Fibroblast of skin of abdomen (primary cell): ENCODE measurements around the gene NUSAP1.
"Not testable (repeated sequence)": the region's sequence is repeated elsewhere in the genome, so short reads cannot be mapped to it uniquely, and the experiment has no call there.

Experiments used
- DNase-seq: peaks from one replicate; pipeline ENCODE4 v3.0.0-alpha.2; 2013

NUSAP1 gene

DNA sequence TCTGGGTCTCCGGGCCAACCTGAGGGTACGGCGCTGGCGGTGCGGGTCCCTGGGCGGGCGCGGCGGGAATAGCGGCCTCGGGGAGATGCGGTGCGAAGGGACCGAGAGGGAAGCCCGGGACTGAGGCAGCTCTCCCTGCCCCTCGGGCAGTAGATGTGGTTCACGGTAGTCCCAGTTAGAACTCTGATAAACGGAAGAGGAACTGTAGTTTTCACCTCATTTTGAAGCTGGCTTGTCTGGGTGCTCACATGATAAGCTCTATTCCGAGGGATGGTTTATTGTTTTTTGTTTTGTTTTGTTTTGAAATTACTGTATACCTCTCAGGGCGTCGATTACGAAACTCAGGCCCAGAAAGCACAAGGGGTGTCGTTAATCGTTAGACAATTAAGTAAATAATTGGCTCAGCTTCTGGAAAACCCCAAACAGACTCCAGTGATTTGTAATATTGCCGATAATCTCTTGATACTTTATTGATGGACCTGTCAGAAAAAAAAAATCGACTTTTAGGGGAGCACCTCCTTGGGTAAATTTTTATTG, 413 bp downstream of the NUSAP1 start:
- DNase-seq, result no peak

DNA sequence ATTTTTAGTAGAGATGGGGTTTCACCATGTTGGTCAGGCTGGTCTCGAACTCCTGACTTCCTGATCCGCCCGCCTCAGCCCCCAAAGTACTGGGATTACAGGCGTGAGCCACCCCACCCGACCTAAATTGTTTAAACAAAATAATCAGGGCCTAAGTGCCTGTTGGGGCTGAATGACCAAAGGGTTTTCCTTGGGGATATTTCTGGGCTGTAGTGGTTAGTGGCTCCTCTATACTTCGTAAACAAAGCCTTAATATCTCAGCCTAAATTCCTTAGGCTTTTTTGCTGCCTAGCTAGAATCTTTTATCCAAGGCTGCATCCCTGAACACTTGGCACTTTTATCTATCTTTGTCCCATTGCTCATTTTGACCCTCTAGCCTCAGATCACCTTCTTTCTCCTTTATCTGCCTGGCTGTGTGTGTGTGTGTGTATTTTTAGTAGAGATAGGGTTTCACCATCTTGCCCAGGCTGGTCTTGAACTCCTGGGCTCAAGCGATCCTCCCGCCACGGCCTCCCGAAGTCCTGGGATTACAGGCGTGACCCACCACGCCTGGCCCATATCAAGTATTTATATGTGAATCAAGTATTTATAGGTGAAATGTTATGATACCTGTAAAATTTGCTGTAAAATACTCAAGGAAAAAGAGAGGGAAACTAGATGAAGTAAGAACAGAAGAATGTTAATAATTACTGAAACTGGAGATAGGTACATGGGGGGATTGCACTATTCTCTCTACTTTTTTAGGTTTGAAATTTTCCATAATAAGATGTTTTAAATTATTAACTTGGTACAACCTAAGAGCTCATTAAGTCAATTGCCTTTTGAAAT, 1.8 kb downstream of the NUSAP1 start:
- DNase-seq, result no peak

GRCh38 chr15:41336549-41336948, 3.9 kb downstream of the NUSAP1 start:
- DNase-seq, result no peak

DNA sequence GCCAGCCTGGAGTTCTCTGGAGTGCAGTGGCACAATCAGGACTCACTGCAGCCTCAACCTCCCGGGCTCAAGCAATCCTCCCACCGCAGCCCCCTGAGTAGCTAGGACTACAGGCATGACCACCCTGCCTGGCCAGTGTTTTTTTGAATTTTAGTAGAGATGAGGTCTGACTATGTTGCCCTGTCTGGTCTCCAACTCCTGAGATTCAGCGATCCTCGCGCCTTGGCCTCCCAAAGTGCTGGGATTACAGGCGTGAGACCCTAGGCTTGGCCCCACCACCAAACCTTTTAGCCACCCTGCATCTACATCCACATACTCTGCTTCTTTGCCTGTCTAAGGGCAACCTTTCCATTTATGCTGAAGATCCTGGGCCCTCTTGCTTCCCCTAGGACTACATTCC, 4.4 kb downstream of the NUSAP1 start:
- DNase-seq, result no peak

DNA sequence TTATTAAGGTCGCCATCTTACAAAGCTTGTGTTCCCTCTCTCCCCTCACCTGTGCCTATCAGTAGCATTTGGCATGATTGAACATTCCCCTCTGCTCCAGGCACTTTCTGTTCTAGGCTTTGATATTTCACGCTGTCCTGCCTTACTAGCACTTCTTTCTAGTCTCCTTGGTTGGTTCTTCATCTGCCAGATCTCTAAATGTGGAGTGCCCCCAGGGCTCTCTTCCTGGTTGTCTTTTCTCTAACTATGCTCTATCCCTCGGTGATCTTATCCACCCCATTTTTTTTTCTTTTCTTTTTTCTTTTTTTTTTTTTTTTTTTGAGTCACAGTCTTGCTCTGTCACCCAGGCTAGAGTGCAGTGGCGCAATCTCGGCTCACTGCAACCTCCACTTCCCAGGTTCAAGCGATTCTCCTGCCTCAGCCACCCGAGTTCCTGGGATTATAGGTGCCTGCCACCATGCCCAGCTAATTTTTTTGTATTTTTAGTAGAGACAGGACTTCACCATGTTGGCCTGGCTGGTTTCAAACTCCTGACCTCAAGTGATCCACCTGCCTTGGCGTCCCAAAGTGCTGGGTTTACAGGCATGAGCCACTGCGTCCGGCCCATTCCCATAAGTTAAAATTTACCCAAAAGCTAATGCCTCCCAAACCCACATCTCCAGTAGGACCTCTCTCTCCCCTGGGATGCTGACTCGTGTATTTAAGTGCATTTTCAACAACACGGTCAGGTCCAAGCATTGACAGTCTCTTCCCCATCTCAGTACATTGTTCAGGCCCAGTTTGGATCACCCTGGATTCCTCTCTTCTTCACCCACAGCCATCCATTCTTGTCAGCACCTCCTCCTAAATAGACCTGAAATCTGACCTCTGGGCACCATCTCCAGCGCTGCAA, 5.2 kb downstream of the NUSAP1 start:
- no peak for DNase-seq

GRCh38 chr15:41340189-41340695, 7.6 kb downstream of the NUSAP1 start:
- no peak for DNase-seq

DNA sequence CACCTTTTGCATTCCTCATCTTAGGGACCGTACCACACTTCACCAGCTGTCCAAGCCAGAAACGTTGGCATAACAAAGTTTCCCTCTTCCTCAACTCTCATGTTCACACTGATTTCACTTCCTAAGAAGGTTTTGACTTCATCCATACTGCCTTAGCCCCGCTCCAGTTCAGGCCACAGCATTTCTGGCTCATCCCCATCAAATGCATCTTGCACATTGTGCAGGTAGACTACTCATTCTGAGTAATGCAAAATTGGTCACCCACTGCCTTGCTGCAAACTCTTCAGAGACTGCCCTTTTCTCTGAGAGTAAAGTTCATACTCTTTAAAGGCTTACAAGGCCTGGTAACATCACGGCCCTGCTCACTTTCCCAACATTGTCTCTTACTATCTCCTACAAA, 8.8 kb downstream of the NUSAP1 start:
- no peak for DNase-seq

DNA sequence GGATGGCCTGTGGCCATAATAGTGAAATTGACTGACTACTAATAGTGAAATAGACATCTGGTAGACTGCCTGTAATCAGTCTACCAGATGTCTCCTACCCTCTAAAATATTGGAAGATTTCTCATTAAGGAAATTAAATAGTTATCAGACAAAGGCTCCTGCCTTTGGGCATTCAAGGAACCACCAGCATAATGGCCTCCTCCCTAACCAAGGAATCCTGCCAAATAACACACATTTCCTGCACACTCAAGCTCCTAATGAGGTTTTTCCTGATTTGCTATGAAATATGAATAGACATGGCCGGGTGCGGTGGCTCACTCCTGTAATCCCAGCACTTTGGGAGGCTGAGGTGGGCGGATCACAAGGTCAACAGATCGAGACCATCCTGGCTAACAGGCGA, 14.6 kb downstream of the NUSAP1 start:
- DNase-seq, result no peak

GRCh38 chr15:41350057-41350717, 17.5 kb downstream of the NUSAP1 start:
- no peak for DNase-seq

DNA sequence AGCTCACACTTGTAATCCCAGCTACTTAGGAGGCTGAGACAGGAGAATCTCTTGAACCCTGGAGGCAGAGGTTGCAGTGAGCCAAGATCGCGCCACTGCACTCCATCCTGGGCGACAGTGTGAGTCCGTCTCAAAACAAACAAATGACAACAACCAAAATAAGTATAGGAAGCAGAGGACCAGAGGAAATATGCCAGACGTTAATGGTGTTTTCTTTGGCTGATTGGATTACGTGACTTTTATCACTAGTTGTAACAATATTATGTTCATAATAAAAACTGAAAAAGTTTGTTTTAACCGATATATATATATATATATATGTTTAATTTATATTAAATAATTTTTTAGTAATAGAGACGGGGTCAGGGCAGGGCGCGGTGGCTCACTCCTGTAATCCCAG, 21.7 kb downstream of the NUSAP1 start:
- no peak for DNase-seq

GRCh38 chr15:41367418-41367817, 34.7 kb downstream of the NUSAP1 start:
- no peak for DNase-seq

DNA sequence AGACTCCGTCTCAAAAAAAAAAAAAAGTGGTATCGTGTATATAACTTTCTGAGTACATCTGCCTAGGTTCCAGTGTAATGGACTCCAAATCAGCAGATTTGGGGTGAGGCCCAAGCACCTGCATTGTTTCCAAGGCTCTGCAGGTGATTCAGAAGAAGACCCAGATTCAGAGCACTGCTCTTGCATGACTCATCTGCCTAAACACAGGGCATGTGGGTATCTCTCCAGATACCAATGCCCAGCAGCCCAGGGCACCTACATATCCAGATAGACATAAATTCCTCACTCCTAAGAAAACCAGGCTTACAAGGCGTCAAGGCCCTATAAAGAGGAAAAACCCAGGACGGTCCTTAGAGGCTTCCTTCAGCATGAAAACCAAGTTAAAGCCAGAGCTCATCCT, 45.3 kb downstream of the NUSAP1 start:
- no peak for DNase-seq

DNA sequence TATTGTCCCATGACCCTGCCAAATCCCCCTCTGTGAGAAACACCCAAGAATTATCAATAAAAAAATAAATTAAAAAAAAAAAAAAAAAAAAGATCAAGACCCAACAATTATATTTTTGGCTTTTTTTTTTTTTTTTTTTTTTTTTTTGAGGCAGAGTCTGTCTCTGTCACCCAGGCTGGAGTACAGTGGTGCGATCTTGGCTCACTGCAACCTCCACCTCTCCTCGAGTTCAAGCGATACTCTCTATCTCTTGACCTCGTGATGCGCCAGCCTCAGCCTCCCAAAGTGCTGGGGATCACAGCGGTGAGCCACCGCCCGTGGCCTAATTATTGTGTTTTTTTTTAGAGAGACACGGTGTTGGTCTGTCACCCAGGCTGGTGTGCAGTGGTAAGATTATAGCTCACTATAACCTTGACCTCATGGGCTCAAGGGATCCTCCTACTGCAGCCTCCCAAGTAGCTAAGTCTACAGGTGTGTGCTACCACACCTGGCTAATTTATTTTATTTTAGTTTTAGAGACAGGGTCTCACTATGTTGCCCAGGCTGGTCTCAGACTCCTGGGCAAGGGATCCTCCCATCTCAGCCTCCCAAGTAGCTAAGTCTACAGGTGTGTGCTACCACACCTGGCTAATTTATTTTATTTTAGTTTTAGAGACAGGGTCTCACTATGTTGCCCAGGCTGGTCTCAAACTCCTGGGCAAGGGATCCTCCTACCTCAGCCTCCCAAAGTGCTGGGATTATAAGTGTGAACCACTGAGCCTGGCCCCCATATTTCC, 51.5 kb downstream of the NUSAP1 start:
- DNase-seq, result not testable (repeated sequence)

DNA sequence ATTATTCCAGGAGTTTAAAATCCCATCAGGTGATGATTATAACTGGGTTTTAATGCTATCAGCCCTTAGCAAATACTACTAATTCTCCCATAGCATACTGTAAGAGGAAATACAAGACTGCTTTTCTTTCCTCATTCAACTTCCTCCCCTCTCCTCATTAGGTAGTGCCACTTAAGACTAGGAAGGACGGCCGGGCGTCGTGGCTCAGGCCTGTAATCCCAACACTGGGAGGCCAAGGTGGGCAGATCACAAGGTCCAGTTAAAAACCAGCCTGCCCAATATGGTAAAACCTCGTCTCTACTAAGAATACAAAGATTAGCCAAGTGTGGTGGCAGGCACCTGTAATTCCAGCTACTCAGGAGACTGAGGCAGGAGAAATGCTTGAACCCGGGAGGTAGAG, 55.0 kb downstream of the NUSAP1 start:
- DNase-seq, result no peak

DNA sequence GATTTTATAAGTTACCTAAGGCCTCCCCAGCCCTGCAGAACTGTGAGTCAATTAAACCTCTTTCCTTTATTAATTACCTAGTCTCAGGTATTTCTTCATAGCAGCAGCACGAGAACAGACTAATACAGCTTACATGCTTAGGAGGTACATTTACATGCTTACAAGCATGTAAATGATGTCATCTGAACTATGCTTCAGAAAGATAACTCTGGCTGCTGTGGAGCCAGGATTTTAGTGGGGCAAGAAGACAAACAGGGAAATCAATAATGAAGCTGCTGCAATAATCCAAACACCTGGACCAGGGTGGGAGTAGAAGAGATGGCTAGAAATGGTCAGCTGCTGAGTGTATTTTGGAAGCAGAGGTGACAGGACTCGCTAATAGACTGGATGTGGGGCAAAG, 60.0 kb downstream of the NUSAP1 start:
- no peak for DNase-seq

DNA sequence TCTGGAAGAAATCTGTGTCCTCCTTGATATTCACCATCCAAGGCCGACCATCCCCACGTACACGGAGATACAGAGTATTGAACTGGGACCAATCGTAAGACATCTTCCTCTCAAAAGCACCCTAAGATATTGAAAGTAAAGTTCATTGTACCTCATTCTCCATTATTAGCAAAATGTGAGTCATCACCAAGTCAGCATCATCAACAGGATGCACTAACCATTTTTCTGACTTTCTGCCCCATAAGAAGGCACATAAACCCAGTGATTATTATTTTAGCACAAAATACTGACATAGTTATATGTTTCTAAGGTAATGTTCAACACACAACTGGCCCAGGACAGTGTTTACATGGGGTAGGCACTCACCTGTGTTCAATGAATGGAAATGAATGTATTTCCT, 62.2 kb downstream of the NUSAP1 start:
- no peak for DNase-seq

- DNase-seq, result no peak
These were observed 63.4 kb downstream of the NUSAP1 start for GRCh38 chr15:41396111-41396510.

- DNase-seq, result no peak
These were observed 69.2 kb downstream of the NUSAP1 start for GRCh38 chr15:41401904-41402267.

DNA sequence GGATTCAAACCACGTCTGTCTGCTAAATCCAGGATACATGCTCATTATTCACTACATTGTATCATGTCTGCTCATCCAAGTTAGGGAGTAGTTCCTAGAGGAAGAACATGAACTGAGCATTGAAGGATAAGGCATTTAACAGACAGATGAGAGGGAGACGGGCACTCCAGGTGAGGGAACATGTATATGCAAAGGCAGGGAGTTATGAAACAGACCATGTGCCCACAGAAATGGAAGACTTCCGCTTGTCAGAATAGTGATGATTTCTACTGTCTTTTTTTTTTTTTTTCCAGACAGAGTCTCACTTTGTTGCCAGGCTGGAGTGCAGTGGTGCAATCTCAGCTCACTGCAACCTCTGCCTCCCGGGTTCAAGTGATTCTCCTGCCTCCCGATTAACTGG, 74.7 kb downstream of the NUSAP1 start:
- no peak for DNase-seq

- no peak for DNase-seq
These were observed 75.6 kb downstream of the NUSAP1 start for GRCh38 chr15:41408234-41408641.

DNA sequence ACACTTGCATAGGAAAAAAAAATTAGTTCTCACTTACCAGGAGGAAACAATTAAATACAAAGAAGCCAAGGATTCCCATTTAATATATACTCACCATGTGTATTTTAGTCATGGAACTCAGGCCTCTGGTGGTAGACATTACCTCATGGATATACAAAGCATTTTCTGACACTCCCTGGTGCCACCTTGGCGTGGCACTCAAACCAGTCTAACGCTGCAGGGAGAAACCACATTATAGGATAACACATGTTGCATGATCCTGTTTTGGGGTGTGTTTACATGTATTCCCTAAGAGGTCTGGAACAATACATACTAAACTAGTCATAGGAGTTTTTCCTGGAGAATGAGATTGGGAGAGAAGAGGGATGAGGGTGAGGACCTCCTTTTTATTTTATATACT, 78.3 kb downstream of the NUSAP1 start:
- no peak for DNase-seq

DNA sequence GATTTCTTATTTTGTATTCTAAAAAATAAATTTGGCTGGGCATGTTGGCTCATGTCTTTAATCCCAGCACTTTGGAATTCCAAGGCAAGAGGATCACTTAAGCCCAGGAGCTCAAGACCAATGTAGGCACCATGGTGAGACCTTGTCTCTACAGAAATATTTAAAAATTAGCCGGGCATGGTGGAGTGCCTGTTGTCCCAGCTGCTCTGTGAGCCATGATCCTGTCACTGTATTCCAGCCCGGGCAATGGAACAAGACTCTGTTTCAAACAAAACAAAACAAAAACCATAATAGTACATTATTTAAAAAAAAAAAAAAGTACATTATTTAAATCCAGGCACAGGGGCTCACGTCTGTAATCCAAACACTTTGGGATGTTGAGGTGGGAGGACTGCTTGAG, 78.8 kb downstream of the NUSAP1 start:
- DNase-seq, result no peak
